SJSA1 (cell line): ENCODE measurements around the gene DOCK4. TPM values are rescaled to one million over a fixed set of nuclear protein-coding genes. Genes with fewer than 3 reads are reported as not detected.

ENCODE experiments used
- DNase-seq, 2 experiments: peaks; one replicate each; pipeline ENCODE4 v3.0.0-alpha.2; 2015 to 2020; ENCODE audit warnings: low spot score in 2 of 2, low read depth in 1 of 2
- H3K27ac ChIP-seq: fragments of 250-450 bp; sonication (Bioruptor Pico); 2 replicates; pipeline ENCODE4 v1.5.1; 2020; ENCODE audit warnings: mild to moderate bottlenecking, moderate library complexity
- H3K27me3 ChIP-seq: fragments of 250-450 bp; sonication (Bioruptor Pico); replicated peaks from 2 replicates; pipeline ENCODE4 v1.5.1; 2020; ENCODE audit warnings: mild to moderate bottlenecking, moderate library complexity
- H3K36me3 ChIP-seq: fragments of 250-450 bp; sonication (Bioruptor Pico); 2 replicates; pipeline ENCODE4 v1.5.1; 2020; ENCODE audit warnings: mild to moderate bottlenecking
- H3K4me1 ChIP-seq: fragments of 250-450 bp; sonication (Bioruptor Pico); replicated peaks from 2 replicates; pipeline ENCODE4 v1.6.1; 2021; ENCODE audit warnings: mild to moderate bottlenecking
- H3K4me3 ChIP-seq: fragments of 250-450 bp; sonication (Bioruptor Pico); 2 replicates; pipeline ENCODE4 v1.5.1; 2020; ENCODE audit warnings: mild to moderate bottlenecking
- H3K9me3 ChIP-seq: fragments of 250-450 bp; sonication (Bioruptor Pico); replicated peaks from 2 replicates; pipeline ENCODE4 v1.5.1; 2020; ENCODE audit warnings: mild to moderate bottlenecking
- total RNA-seq: library from RNA; depleted of rRNA; stranded (reverse); fragments of >200 nt; shearing (Covaris generic); gene quantifications from 2 replicates; pipeline ENCODE4 v1.2.3, GENCODE V29; 2014

Gene DOCK4
- total RNA-seq, 1 experiment from 2014 or later = 1.3 TPM

DNA sequence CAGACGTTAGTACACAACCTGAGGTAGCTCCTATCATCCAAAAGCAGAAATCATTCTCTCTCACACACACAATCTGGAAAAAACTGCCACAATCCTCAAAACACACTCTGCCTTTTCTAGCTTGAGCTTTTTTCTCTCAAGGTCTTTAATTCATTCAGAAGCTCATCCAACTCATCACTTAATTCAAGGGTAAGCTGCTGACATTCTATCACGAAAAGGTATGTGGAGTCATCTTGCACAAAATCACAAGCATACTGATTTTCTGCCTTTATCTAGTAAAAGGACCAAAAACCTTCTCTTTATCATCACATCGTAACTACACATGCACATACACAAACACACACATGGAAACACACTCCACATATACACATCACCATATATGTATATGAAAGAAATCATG lies 32.0 kb downstream of the DOCK4 start:
- no peak overlapping the region for H3K4me3 ChIP-seq
- 0 out of 2 replicates have a peak, but pooled peaks cover 4% of the 10 kb centered on the region for H3K27me3 ChIP-seq
- H3K4me1 ChIP-seq = no peaks in the 10 kb centered on the region
- H3K27ac ChIP-seq = no peak overlapping the region
- no peaks in the 10 kb centered on the region for H3K36me3 ChIP-seq
- H3K9me3 ChIP-seq = no peaks in the 10 kb centered on the region
- no peak for DNase-seq

DNA sequence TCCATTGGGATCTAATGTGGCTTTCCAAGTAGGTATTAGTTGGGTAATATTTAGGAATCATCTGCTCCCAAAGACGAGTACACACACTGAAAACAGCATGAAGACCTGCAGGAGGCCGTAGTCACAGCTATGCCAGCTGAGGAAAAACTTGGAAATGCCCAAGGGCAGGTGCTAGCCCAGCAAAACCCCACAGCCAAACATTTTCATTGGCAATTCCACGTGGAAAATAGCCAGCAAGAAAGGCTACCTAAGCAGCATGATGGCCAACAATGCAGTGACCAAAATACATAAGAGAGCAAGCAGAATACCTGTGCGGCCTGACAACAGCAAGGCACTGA lies 32.7 kb downstream of the DOCK4 start:
- H3K36me3 ChIP-seq = no peaks in the 10 kb centered on the region
- 0 out of 2 replicates have a peak, but pooled peaks cover 2% of the 10 kb centered on the region for H3K27me3 ChIP-seq
- H3K27ac ChIP-seq = no peak overlapping the region
- no peak overlapping the region for H3K4me3 ChIP-seq
- no peaks in the 10 kb centered on the region for H3K9me3 ChIP-seq
- no peaks in the 10 kb centered on the region for H3K4me1 ChIP-seq
- no peak for DNase-seq

- DNase-seq = no peak
- H3K27ac ChIP-seq = no peak overlapping the region
- 0 out of 2 replicates have a peak, but pooled peaks cover 2% of the 10 kb centered on the region for H3K27me3 ChIP-seq
- no peak overlapping the region for H3K4me3 ChIP-seq
- H3K9me3 ChIP-seq = no peaks in the 10 kb centered on the region
- no peaks in the 10 kb centered on the region for H3K36me3 ChIP-seq
- H3K4me1 ChIP-seq = no peaks in the 10 kb centered on the region
Measured at GRCh38 chr7:112172870-112173567, 33.2 kb downstream of the DOCK4 start.

GRCh38 chr7:112171673-112172072 lies 34.5 kb downstream of the DOCK4 start:
- Histone ChIP-seq H3K4me3 (no peak overlapping the region), H3K27me3 (0 out of 2 replicates have a peak, but pooled peaks cover 1% of the 10 kb centered on the region), H3K4me1 (no peaks in the 10 kb centered on the region), H3K36me3 (no peaks in the 10 kb centered on the region), H3K27ac (no peak overlapping the region), H3K9me3 (no peaks in the 10 kb centered on the region)
- DNase-seq = no peak

DNA sequence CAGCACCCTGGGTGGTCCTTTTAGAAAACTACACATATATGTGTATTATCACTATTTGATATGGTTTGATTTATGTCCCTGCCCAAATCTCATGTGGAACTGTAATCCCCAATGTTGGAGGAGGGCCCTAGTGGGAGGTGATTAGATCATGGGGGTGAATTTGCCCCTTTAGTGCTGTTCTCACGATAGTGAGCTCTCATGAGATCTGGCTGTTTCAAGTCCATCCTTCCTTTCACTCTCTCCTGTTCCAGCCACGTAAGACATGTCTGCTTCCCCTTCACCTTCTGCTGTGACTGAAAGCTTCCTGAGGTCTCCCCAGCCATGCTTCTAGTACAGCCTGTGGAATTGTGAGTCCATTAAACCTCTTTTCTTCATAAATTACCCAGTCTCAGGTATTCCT lies 37.3 kb downstream of the DOCK4 start:
- Histone ChIP-seq H3K27me3 (no peaks in the 10 kb centered on the region), H3K9me3 (no peaks in the 10 kb centered on the region), H3K36me3 (no peaks in the 10 kb centered on the region), H3K4me3 (no peak overlapping the region), H3K27ac (no peak overlapping the region), H3K4me1 (no peaks in the 10 kb centered on the region)
- DNase-seq = no peak

- H3K9me3 ChIP-seq = no peaks in the 10 kb centered on the region
- H3K27ac ChIP-seq = no peak overlapping the region
- DNase-seq = no peak
- no peaks in the 10 kb centered on the region for H3K27me3 ChIP-seq
- no peaks in the 10 kb centered on the region for H3K36me3 ChIP-seq
- no peak overlapping the region for H3K4me3 ChIP-seq
- H3K4me1 ChIP-seq = no peaks in the 10 kb centered on the region
Measured at GRCh38 chr7:112167147-112167546, 39.1 kb downstream of the DOCK4 start.

GRCh38 chr7:112162784-112163506 lies 43.3 kb downstream of the DOCK4 start:
- Histone ChIP-seq H3K4me1 (no peaks in the 10 kb centered on the region), H3K4me3 (no peak overlapping the region), H3K9me3 (no peaks in the 10 kb centered on the region), H3K27me3 (no peaks in the 10 kb centered on the region), H3K36me3 (no peaks in the 10 kb centered on the region), H3K27ac (no peak overlapping the region)
- no peak for DNase-seq

GRCh38 chr7:112162142-112162766 lies 43.9 kb downstream of the DOCK4 start:
- DNase-seq = no peak
- H3K36me3 ChIP-seq = no peaks in the 10 kb centered on the region
- no peaks in the 10 kb centered on the region for H3K27me3 ChIP-seq
- no peak overlapping the region for H3K27ac ChIP-seq
- no peaks in the 10 kb centered on the region for H3K4me1 ChIP-seq
- no peaks in the 10 kb centered on the region for H3K9me3 ChIP-seq
- no peak overlapping the region for H3K4me3 ChIP-seq

- H3K4me3 ChIP-seq = no peak overlapping the region
- no peak overlapping the region for H3K27ac ChIP-seq
- no peaks in the 10 kb centered on the region for H3K9me3 ChIP-seq
- H3K4me1 ChIP-seq = no peaks in the 10 kb centered on the region
- H3K27me3 ChIP-seq = no peaks in the 10 kb centered on the region
- no peak for DNase-seq
- H3K36me3 ChIP-seq = no peaks in the 10 kb centered on the region
Measured at GRCh38 chr7:112161253-112162141, 44.7 kb downstream of the DOCK4 start.

DNA sequence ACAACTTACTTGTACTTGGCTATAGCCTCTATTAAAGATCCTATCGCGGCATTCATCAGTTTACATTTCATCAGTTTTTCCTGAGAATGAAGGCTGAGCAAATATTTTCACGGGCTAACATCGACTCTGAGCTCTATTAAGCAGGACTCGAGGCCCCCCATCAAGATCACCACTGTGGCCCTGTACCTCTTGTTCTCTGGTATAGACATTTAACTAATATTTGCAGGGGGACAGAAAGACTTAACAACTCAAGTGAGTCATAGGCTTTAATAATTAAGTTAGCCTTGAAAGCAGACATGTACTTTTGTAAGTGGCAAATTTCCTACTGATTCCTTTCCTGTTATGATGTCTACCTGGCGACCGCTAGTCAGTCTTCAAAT lies 45.4 kb downstream of the DOCK4 start:
- H3K9me3 ChIP-seq = no peaks in the 10 kb centered on the region
- no peak overlapping the region for H3K4me3 ChIP-seq
- H3K36me3 ChIP-seq = no peaks in the 10 kb centered on the region
- DNase-seq = no peak
- no peaks in the 10 kb centered on the region for H3K27me3 ChIP-seq
- H3K27ac ChIP-seq = no peak overlapping the region
- H3K4me1 ChIP-seq = no peaks in the 10 kb centered on the region

GRCh38 chr7:112160130-112160770 lies 45.9 kb downstream of the DOCK4 start:
- H3K27me3 ChIP-seq = no peaks in the 10 kb centered on the region
- no peak overlapping the region for H3K27ac ChIP-seq

GRCh38 chr7:112159351-112159750 lies 46.8 kb downstream of the DOCK4 start:
- Histone ChIP-seq H3K27me3 (no peaks in the 10 kb centered on the region), H3K27ac (no peak overlapping the region), H3K9me3 (no peaks in the 10 kb centered on the region), H3K36me3 (no peaks in the 10 kb centered on the region), H3K4me3 (no peak overlapping the region), H3K4me1 (no peaks in the 10 kb centered on the region)
- no peak for DNase-seq

More at GRCh38 chr7:112160130-112160770, 45.9 kb downstream of the DOCK4 start:
- H3K9me3 ChIP-seq = no peaks in the 10 kb centered on the region
- H3K4me3 ChIP-seq = no peak overlapping the region
- no peak for DNase-seq
- no peaks in the 10 kb centered on the region for H3K4me1 ChIP-seq
- no peaks in the 10 kb centered on the region for H3K36me3 ChIP-seq

GRCh38 chr7:112157072-112157471 lies 49.1 kb downstream of the DOCK4 start:
- Histone ChIP-seq H3K4me1 (no peaks in the 10 kb centered on the region), H3K9me3 (no peaks in the 10 kb centered on the region), H3K36me3 (no peaks in the 10 kb centered on the region), H3K4me3 (no peak overlapping the region), H3K27me3 (no peaks in the 10 kb centered on the region), H3K27ac (no peak overlapping the region)
- DNase-seq = no peak
